GM21717 (cell line): Measurements from ENCODE around the gene NSMCE1.

ENCODE experiments used
- ATAC-seq: cut with Tn5 transposase; IDR thresholded peaks from one replicate; pipeline ENCODE4 v1.9.1; 2021; ENCODE audit warnings: mild to moderate bottlenecking, moderate library complexity; ENCODE audit not compliant: unreplicated experiment

NSMCE1 gene, protein sequence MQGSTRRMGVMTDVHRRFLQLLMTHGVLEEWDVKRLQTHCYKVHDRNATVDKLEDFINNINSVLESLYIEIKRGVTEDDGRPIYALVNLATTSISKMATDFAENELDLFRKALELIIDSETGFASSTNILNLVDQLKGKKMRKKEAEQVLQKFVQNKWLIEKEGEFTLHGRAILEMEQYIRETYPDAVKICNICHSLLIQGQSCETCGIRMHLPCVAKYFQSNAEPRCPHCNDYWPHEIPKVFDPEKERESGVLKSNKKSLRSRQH

DNA sequence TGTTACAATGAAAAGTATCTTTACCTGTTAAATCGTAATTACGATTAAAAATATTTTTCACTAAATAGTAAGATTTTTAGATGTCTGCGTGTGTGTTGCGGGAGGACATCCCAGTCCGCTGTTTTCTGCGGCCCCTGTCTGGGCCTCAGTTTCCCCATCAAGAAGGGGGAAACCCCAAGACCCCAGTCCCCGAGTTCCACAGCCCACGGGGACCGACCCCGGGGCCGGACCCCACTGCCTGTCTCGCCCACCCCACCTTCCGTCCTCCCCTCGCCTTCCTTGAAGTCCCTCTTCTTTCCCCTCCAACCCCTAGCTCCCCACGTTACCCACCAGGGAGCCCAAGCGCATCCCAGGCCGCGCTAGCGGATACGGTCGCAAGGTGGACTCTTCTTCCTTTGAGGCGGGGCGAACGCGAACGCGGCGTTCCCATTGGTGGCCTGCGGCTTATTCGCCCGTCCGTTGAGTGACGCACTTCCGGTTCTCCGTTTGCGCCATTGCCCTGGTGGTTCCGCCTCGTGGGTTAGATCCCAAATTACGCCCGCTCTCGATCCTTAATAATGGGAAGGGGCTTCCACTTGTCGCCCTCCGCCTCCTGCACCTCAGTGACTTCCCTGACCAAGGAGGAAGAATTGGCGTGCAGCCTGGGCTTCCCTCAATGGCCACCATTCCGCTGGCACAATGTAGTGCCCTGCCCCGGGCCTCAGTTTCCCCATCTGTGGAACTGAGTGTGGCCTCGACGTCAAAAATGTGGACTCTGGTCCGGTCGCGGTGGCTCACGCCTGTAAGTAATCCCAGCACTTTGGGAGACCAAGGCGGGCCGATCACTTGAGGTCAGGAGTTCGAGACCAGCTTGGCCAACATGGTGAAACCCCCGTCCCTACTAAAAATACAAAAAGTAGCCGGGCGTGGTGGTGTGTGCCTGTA is at the start of gene NSMCE1:
NSMCE1 (minus strand) TSS at position 397 of the 924 bp plus-strand sequence. CDS start 11,202 bp downstream, outside the sequence.
- peak; percentile 86 for ATAC-seq

DNA sequence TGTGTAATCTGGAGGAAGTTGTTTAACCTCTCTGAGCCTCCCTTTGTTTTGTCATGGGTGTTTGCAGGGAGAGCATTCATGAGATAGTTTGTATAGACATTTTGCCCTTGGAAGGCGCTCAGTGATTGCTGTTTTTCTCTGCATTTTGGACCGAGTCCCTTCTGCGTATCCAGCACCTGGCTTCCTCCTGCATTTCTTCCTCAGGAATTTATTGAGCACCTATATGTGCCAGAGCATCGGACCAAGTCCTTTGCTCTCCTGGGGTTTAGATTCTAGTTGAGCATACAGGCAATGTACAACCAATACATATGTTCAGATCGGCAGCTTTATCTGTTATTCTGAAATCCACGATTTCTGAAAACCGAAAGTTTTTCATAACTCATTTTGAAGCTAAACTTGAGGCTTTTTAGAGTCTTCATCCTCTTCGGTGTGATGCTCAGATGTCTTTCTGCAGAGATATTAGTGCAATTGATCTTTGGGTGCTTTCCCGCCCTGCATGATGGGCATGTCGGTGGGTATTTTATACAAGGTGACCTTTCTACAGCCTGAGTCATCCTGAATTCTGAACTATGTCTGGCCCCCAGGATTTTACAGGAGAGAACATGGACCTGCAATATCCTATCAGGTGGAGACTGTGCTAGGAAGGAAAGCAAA is 49.3 kb upstream of the NSMCE1 start:
- no peak for ATAC-seq

DNA sequence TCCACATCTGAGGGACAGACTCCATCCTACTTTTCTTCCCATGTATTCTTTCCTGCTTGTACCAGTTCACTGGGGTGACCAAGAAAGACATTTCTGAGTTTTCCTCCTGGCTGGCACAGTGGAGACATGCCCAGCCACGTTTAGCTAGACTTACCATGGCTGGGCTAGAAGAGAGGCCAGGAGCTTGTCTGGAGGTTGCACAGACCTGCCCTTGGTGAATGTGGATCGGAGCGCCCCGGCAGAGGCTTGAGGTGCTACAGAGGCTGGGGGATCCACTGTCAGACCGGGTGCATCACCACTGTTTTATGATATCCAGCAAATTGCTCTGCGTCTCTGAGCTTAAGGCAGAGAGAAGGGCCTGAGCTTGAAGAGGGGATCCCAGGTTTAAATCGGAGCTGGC is 48.7 kb upstream of the NSMCE1 start:
- ATAC-seq = no peak

DNA sequence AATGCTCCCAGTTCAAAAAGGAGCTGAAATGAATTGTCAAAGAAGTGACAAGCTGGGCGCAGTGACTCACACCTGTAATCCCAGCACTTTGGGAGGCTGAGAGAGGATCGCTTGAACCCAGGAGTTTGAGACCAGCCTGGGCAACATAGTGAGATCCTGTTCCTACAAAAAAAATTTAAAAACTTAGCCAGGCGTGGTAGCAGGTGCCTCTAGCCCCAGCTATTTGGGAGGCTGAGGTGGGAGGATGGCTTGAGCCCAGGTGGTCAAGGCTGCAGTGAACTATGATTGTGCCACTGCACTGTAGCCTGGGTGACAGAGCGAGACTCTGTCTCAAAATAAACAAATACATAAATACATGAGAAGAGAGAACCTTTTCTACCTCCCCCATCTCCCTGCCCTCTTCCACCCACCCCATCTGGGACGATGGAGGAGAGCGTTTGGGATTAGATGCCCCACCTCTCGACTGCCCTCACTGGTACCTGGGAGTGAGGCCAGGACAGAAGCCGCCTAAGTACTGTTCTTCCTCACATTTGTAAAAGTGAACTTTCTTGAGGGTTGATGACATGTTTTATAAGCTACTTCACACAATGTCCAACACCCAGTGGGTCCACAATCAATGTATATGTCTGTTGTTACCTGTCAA is 47.6 kb upstream of the NSMCE1 start:
- no peak for ATAC-seq

DNA sequence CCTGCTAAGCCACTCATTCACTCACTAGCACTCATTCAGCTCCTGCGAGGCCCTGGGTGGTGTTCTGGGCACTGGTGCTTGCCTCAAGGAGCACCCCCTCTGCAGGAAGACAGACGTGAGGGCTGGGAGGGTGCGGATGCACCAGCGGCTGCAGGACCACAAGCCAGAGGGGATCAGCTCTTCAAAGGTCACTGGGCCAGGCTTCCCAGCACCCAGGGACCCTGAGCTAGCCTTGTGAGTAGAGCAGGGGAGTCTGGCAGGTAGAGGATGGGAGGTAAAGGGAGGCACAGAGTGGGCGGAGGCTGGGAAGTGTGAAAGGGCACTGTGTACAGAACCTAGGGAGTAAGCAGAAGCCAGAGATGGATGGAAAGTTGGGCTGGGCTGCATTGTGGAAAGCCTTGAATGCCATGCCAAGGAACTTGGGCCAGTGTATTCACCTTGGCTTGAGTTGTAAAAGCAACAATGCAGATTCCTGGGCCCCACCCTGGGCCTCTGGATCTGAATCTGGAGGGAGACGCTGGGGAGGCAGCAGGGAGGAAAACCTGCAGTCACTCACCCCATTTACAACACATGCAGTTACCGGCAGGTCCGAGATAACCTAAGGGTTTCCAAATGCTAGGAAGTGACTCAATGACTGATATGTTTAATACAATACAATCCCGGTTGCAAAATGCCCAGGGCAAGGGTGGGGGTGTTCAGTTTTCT is 46.9 kb upstream of the NSMCE1 start:
- no peak for ATAC-seq

DNA sequence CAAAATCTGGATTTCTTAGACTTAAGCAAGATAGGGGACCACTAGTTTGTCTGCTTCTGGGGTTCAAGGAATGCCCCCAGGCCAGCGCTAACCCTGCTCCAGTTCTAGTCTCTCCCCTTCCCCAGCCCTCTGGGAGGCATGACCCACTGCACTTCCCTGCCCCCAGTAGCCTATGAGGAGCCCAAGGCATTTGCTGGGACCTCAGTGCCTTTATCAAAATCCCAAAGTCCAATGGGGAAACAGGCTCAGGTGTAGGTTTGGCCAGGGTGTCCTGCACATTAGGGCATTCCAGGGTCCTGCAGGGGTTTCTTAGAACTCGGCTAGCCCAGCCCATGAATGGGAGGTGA is 46.4 kb upstream of the NSMCE1 start:
- ATAC-seq = no peak

DNA sequence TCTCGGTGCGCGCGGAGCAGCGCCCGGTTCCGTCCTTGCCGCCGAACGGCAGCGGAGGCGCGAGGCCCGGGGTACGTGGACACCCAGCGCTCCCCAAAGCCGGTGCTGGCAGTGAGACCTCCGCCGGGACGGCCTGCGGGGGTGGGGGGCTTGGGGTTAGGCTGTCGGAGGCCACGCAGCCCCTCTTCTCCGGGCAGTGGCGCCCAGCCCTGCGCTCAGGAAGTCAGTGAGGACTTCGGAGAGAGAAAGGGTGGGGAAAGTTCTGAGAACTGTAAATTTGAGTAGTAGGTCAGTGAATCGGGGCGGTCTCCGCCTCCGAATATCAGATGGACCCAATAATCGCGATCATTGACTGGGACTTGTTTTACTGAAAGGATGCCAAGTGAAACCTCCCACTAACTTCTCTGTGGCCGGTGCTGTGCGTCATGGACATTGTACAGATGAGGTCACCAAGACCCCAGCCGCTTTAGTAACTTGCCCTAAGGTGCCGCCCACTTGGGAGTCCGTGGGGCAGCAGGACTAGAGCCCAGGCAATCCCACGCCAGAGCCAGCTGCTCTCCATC is 45.7 kb upstream of the NSMCE1 start:
- ATAC-seq = no peak

DNA sequence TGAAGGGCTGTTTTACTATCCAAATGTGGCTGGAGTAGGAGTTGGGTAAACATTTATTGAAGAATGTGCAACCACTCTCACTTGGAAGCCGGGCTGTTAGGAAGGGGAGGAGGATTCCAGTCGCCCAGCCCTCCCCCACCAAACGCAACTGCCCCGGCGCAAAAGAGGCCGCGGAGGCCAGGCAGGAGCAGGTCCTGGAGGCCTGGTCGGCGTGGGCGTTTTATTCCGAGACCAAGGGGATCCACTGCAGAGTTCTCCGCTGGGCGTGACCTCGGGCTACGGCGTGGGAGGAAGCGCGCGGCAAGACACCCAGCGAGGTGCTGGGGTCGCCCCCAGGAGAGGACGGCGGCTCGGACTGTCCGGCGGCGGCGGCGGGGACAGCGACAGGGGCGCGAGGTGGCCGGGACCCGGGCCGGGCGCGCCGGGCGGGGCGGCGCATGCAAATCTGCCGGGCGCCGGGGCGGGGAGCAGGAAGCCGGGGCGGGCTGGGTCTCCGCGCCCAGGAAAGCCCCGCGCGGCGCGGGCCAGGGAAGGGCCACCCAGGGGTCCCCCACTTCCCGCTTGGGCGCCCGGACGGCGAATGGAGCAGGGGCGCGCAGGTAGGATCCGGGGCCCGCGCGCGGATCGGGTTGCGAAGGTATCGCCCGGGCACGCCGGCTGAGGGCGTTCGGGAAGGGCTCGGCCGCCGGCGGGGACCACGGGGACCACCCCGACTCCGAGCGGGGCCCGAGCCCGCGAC is 45.0 kb upstream of the NSMCE1 start, which contains the start of gene IL4R:
IL4R (plus strand) TSS at position 553 of the 739 bp plus-strand sequence. CDS start 26,230 bp downstream, outside the sequence.
- peak; percentile 40 for ATAC-seq

DNA sequence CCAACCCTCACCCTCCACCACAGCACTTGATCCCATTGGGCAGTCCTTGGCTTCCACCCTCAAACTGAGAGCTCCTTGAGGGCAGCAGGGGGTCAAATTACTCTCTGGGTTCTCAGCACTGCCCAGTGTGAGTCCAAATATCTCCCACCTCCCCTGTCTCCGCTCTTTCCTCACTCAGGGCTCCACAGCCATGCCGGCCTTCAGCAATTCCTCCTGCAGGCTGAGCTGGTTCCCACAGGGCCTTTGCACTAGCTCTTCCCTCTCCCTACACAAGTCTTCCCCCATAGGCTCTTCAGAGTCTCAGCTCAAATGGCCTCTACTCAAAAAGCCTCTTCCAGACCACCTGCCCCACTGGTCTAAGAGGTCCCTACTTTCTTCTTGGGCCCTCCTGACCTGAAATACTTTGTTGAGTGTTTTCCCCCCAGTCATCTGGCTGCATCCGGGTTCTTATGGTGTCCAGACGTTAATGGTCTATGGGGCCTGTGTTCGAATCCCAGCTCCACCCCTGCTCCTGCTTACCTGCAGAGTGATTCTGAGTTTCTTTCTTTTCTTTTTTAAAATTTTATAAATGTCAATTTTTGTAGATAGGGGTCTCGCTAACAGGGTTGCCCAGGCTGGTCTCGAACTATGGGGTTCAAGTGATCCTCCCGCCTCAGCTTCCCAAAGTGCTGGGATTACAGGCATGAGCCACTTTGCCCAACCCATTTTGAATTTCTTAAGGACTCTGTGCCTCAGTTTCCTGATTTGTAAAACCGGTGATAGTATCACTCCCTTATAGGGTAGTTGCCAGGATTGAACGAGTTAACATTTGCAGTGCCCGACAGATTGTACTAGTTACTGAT is 44.2 kb upstream of the NSMCE1 start:
- no peak for ATAC-seq

DNA sequence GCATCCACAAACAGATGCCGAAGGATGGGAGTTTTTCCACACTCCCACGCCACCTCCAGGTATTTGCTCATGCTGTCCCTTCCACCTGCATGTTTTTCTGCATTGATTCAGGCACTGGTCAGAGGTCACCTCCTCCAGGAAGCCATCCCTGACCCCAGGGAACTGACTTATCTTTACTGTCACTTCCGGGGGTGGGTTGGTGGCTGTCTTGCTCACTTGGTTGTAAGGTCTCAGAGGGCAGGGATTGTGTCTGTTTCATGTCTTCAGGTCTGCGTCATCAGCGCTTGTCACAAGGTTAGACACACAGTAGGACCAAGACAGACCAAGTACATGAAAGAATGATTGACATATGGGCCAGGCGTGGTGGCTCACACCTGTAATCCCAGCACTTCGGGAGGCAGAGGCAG is 43.3 kb upstream of the NSMCE1 start:
- ATAC-seq = no peak

DNA sequence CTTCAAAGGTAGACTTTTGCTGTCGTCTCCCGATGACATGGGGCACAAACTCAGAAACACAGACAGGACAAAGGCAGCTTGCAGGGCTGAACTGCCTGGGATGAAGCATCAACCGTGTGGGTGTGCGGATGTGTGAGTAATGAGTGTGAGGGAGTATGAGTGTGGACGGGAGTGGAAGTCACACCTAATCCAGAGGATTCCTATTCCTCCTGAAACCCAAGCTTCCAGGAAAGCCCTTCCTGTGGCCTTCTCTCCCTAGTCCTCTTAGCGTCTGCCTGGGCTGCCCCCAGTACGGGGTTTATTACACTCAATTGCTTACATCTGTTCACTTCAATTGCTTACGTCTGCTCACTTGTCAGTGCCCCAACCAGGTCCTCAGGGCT is 42.9 kb upstream of the NSMCE1 start:
- no peak for ATAC-seq

DNA sequence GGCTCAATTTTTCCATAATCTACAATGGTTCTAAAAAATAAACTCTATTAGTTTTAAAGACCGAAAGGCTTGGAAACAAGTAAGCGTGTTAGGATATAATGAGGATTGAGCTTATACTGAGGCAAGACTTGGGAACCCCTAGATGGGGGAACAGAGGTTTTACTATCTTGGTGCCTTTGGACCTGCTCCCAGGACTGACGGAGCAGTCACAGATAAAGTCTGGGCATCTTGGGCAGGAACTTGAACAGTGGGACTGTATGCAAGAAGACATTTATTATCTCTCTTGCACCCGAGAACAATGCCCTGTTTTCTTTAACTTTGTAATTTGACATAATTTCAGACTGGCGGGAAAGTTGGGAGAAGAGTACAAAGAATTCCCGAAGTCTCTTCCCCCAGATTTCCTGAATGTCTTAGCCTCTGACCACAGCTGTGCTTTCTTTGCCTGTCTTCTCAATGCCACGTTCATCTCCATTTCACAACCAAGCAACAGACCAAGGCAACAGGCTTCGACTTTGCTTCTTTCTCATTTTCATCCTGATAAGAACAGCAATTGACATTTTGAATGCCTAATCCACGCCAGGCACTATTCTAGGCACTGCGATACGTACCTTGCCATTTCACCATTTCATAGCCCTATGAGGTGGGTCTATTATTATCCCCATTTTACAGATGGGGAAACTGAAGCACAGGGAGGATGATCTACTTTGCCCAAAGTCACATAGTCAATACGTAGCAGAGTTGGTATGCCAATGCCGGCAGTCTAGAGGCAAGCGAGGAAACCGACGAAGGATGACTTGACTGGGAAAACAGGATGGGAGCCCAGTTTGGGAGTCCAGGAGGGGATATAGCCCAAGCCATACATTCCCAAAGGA is 42.2 kb upstream of the NSMCE1 start:
- ATAC-seq = no peak

DNA sequence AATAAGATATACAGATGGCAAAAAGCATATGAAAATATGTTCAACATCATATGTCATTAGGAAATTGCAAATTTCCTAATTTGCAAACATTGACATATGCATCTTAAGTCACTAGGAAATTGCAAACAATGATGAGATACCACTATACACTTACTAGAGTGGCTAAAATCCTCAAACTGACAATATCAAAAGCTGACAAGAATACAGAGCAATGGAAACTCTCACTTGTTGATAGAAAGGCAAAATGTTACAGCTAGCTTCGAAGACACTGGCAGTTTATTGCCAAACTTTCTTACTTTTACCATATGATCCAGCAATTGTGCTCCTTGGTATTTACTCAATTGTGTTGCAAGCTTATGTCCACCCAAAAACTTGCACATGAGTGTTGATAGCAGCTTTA is 40.2 kb upstream of the NSMCE1 start:
- no peak for ATAC-seq

DNA sequence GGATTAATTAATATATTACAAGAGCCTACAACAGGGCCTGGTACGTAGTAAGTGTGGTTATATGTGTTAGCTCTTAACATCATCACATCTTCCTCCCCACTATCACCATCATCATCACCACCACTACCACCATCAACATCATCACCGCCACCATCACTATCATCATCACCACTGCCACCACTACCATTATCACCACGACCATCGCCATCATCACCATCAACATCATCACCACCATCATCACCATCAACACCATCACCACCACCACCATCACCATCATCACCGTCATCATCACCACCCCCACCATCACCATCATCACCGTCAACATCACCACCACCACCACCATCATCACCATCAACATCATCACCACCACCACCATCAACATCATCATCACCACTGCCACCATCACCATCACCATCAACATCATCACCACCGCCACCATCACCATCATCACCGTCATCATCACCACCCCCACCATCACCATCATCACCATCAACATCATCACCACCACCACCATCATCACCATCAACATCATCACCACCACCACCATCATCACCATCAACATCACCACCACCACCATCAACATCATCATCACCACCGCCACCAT is 37.4 kb upstream of the NSMCE1 start:
- ATAC-seq = no peak

DNA sequence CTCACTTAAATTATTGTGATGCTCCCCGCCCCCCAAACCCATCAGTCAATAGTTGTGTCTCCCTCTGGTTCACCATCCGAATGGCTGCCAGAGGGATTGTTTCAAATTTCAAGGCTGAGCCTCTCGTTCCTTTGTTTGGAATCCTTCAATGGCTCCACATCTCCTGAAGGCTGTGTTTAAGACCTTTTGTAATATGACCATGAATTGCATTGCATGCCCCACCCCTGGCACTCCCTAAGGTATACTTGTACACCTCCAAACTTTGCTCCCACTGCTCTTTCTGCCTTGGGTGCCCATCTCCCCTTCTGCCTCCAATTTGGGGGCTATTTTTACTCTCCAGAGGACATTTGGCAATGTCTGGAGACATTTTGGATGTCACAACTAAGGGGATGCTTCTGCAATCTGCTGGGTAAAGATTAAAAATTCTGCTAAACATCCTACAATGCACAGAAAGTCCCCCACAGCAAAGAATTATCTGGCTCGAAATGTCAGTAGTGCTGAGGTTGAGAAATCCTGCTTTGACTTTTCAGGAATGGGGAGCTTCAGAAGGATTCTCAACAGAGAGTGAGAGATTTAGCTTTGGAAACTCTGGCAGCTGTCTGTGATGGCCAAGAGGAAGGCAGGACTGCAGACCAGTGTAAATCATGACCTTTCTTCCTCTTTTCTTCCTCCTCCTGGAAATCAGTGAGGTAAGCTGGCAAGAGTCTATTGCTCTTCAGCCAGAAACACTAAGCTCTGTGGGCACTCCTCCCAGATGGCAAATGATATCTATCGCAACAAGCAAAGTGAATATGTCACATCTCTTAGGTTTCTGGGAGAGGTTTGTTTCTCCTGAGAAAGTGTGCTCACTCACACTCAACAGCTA is 36.5 kb upstream of the NSMCE1 start:
- no peak for ATAC-seq

DNA sequence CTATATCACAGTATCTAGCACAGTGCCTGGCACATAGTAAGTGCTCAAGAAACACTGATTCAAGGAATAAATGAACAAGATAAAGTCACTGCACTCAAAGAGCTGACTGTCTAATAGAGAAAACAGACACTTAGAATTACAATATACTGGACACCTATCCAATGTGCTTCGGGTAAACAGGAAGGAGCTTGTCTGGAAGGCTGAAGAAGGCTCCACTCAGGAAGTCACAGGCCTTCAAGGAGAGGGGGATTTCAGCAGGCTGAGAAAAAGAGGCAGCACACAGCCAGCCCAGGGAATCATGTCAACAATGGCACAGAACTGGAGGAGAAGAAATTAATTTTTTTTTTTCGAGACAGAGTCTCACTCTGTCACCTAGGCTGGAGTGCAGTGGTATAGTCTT is 35.5 kb upstream of the NSMCE1 start:
- ATAC-seq = no peak
